GM21447 (cell line): ENCODE results near the gene PGGT1B.

Experiments
- ATAC-seq: cut with Tn5 transposase; IDR thresholded peaks from one replicate; pipeline ENCODE4 v1.9.1; 2021; ENCODE audit not compliant: unreplicated experiment

PGGT1B gene

GRCh38 chr5:115184770-115185169 is 77.9 kb downstream of the PGGT1B start:
- ATAC-seq: no peak

- no peak for ATAC-seq
These were observed 80.9 kb downstream of the PGGT1B start for GRCh38 chr5:115181757-115182156.

- ATAC-seq: peak; percentile 59
These were observed 82.4 kb downstream of the PGGT1B start for GRCh38 chr5:115180165-115180709.

- peak; percentile 26 for ATAC-seq
These were observed 83.1 kb downstream of the PGGT1B start for GRCh38 chr5:115179394-115180164.

- no peak for ATAC-seq
These were observed 83.7 kb downstream of the PGGT1B start for GRCh38 chr5:115179030-115179393.

- ATAC-seq: no peak
These were observed 91.7 kb downstream of the PGGT1B start for GRCh38 chr5:115170929-115171510.

- ATAC-seq: peak; percentile 41
These were observed 92.3 kb downstream of the PGGT1B start for GRCh38 chr5:115170134-115170928.

- peak; percentile 97 for ATAC-seq
These were observed 93.1 kb downstream of the PGGT1B start, which contains the start of gene TRIM36 for GRCh38 chr5:115169487-115170133. TSS of gene TRIM36 (minus strand) at chr5:115169908. CDS start at chr5:115169634, 274 bp downstream.

GRCh38 chr5:115168829-115169486 is 93.7 kb downstream of the PGGT1B start:
- ATAC-seq: peak; percentile 14

- no peak for ATAC-seq
These were observed 95.8 kb downstream of the PGGT1B start for GRCh38 chr5:115166744-115167393.

GRCh38 chr5:115165790-115166189 is 96.9 kb downstream of the PGGT1B start:
- ATAC-seq: no peak

GRCh38 chr5:115160975-115161475 is 101.7 kb downstream of the PGGT1B start:
- no peak for ATAC-seq
